SK-N-MC (cell line): Measurements from ENCODE around the gene ATP1B1.

ENCODE experiments used
- EZH2 ChIP-seq: fragments of 200-600 bp; sonication (generic); IDR thresholded peaks from one replicate; pipeline ENCODE4 v1.6.1; 2017; ENCODE audit warnings: antibody characterized with exemption
- FOXP2 ChIP-seq: optimal IDR thresholded peaks from 2 replicates; pipeline ENCODE3; 2011; ENCODE audit warnings: mild to moderate bottlenecking, moderate library complexity; ENCODE audit not compliant: insufficient read depth; ENCODE audit errors: extremely low read length, control extremely low read depth
- POLR2AphosphoS5 ChIP-seq: IDR thresholded peaks from 2 replicates; pipeline ENCODE4 v1.6.1; 2012; ENCODE audit warnings: mild to moderate bottlenecking, low read depth, low read length, borderline replicate concordance

DNA sequence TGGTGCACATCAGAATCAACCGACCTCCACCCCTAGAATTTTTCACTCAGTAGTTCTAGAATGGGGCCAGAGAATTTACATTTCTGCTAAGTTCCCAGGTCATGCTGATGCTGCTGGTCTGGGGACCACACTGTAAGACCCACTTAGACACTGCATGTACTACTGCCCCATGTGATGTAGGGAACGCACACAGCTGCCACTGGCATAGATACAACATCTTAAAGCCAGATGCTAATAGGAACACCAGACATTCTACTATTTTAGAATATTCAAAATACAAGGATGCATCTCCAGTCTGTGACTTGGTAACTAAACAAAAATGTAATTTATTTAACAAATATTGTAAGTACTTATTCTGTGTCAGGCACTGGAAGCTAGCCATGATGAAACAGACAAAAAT lies 14.1 kb upstream of the ATP1B1 start:
- TF ChIP-seq EZH2 (no peak), POLR2AphosphoS5 (no peak), FOXP2 (no peak)
